Heart right ventricle (tissue), 16 donors: ENCODE measurements around the gene CIAO2B. TPM values are rescaled to one million over a fixed set of nuclear protein-coding genes. Genes with fewer than 3 reads are reported as not detected.

Source experiments
- ATAC-seq, 8 donors: fragments of 200-7000 bp; cut with Tn5 transposase; one replicate each; pipeline ENCODE4 v1.9.1; 2020; ENCODE audit warnings: mild to moderate bottlenecking in 8 of 8, moderate library complexity in 8 of 8, moderate number of reproducible peaks in 1 of 8
- DNase-seq, 2 donors: peaks; one replicate each; pipeline ENCODE4 v3.0.0-alpha.2; 2020
- H3K27ac ChIP-seq, 10 donors: fragments of 200-600 bp; sonication (generic) in 2 of 10; one replicate each; pipeline versions ENCODE4 v1.5.0 to v1.8.0; 2020 to 2022; ENCODE audit warnings: mild to moderate bottlenecking in 3 of 10
- H3K27me3 ChIP-seq, 7 donors: fragments of 200-600 bp; one replicate each; pipeline ENCODE4 v1.8.0; 2021 to 2022; ENCODE audit warnings: mild to moderate bottlenecking in 2 of 7
- H3K36me3 ChIP-seq, 9 donors: fragments of 200-600 bp; sonication (generic) in 1 of 9; one replicate each; pipeline versions ENCODE4 v1.5.0 to v1.8.0; 2020 to 2022; ENCODE audit warnings: mild to moderate bottlenecking in 2 of 9
- H3K4me1 ChIP-seq, 9 donors: fragments of 200-600 bp; sonication (generic) in 1 of 9; one replicate each; pipeline versions ENCODE4 v1.5.0 to v1.8.0; 2020 to 2022; ENCODE audit warnings: mild to moderate bottlenecking in 4 of 9
- H3K4me3 ChIP-seq, 10 donors: fragments of 200-600 bp; sonication (generic) in 2 of 10; one replicate each; pipeline versions ENCODE4 v1.5.0 to v1.8.0; 2020 to 2022; ENCODE audit warnings: mild to moderate bottlenecking in 7 of 10, moderate library complexity in 2 of 10
- H3K9me3 ChIP-seq, 11 donors: fragments of 200-600 bp in 10 of 11; sonication (generic) in 2 of 11; one replicate each; pipeline versions ENCODE4 v1.5.0 to v1.8.0; 2013 to 2022; ENCODE audit warnings: mild to moderate bottlenecking in 2 of 11, control low read depth in 1 of 11, moderate library complexity in 1 of 11
- WGBS, 2 donors: extraction: QIAGEN DNeasy Blood & Tissue Kit; methylation state at CpG; one replicate each; pipeline ENCODE4 v1.1.7; 2013; ENCODE audit warnings: inconsistent platforms in 1 of 2; 5-methylcytosine and 5-hydroxymethylcytosine counted together
- intact Hi-C, 10 donors: fragments of 100-400 bp; cut with DNase I; formaldehyde crosslinking; loops; one replicate each; pipeline versions ENCODE4 v1.11.1 to v1.14.2; 2022
- polyA plus RNA-seq, 2 donors: library from polyadenylated mRNA; stranded (reverse); fragments of 200-250 nt; gene quantifications; one replicate each; pipeline ENCODE4 v1.2.3, GENCODE V29; 2013
- total RNA-seq, 10 donors: library from RNA; stranded (reverse); fragmentation: NEBNext Ultra II Directional in 3 of 10; extraction: Animal tissue kit (Norgen Biotek cat#: 25700) in 3 of 10; gene quantifications; one replicate each; pipeline versions ENCODE4 v1.2.1 to v1.2.4, GENCODE V29; 2021 to 2023
- TF ChIP-seq, protein P1 (sequence below), 9 donors: fragments of 200-600 bp; sonication (generic) in 2 of 9; IDR thresholded peaks; one replicate each; pipeline versions ENCODE4 v1.5.0 to v1.8.0; 2021 to 2022; ENCODE audit warnings: antibody characterized with exemption in 9 of 9, mild to moderate bottlenecking in 5 of 9, moderate library complexity in 1 of 9
- donor health status: Arrhythmogenic right ventricular cardiomyopathy.
- donor health status: ischemic (EF 13 %, LVEDD 7.1; RV severe dilation, severe dysfunction).
- donor health status: healthy with polysubstance abuse.
- donor health status: DM: no; HTN: yes; CAD: no.
- donor health status: DM: no; HTN: no; CAD: no.
- donor health status: ischemic (EF 25% LVEDD 6.9; RV normal size, moderate dysfunction).
- donor health status: ischemic (EF 25% LVEDD 5.7; RV mildly dilated, moderate dysfunction).
- donor health status: healthy.
- donor health status: DM: yes; HTN: yes; CAD: no.
- donor health status: Ischemic cardiomyopathy.
- donor health status: ischemic (EF 35%, LVEDD 5.7; RV mildly dilated, moderate dysfunction).
- donor health status: nonischemic (EF 11% LVEDD 7.7; RV severe dilation, severe dysfunction).
- donor health status: DM: yes; HTN: yes; CAD: no.
- donor health status: PGD.
- donor health status: ischemic (EF 29% LVEDD 5.4; RV normal size, mild dysfunction).
- donor health status: nonischemic (EF 23%, LVEDD 6.1; RV moderate dilation, normal function).

Gene CIAO2B
- total and polyA plus RNA-seq, 12 donors = 103 to 743 (median 115) TPM

DNA sequence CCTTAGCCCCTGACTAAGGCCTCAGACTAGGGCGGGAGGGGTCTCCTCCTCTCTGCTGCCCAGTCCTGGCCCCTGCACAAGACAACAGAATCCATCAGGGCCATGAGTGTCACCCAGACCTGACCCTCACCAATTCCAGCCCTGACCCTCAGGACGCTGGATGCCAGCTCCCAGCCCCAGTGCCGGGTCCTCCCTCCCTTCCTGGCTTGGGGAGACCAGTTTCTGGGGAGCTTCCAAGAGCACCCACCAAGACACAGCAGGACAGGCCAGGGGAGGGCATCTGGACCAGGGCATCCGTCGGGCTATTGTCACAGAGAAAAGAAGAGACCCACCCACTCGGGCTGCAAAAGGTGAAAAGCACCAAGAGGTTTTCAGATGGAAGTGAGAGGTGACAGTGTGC lies 39.5 kb upstream of the CIAO2B start:
- 77 to 91% methylated on average over 6 of the region's 6 CpGs for WGBS, 2 donors

DNA sequence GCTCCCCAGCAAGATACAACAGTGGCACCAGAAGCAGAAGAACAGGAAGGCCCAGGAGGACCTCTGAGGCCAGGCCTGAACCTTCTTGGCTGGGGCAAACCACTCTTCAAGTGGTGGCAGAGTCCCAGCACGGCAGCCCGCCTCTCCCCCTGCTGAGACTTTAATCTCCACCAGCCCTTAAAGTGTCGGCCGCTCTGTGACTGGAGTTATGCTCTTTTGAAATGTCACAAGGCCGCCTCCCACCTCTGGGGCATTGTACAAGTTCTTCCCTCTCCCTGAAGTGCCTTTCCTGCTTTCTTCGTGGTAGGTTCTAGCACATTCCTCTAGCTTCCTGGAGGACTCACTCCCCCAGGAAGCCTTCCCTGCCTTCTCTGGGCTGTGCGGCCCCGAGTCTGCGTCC lies 38.8 kb upstream of the CIAO2B start:
- Histone ChIP-seq H3K4me3 (no peak overlapping the region), H3K27ac (no peak overlapping the region), H3K4me1 (peaks cover 0 to 6% (median 0%) of the 10 kb centered on the region in 9 donors), H3K27me3 (no peaks in the 10 kb centered on the region), H3K36me3 (no peaks in the 10 kb centered on the region), H3K9me3 (no peaks in the 10 kb centered on the region)
- 63 to 70% methylated on average over 9 of the region's 9 CpGs for WGBS, 2 donors
- TF ChIP-seq, protein P1, sequence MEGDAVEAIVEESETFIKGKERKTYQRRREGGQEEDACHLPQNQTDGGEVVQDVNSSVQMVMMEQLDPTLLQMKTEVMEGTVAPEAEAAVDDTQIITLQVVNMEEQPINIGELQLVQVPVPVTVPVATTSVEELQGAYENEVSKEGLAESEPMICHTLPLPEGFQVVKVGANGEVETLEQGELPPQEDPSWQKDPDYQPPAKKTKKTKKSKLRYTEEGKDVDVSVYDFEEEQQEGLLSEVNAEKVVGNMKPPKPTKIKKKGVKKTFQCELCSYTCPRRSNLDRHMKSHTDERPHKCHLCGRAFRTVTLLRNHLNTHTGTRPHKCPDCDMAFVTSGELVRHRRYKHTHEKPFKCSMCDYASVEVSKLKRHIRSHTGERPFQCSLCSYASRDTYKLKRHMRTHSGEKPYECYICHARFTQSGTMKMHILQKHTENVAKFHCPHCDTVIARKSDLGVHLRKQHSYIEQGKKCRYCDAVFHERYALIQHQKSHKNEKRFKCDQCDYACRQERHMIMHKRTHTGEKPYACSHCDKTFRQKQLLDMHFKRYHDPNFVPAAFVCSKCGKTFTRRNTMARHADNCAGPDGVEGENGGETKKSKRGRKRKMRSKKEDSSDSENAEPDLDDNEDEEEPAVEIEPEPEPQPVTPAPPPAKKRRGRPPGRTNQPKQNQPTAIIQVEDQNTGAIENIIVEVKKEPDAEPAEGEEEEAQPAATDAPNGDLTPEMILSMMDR (IDR thresholded peaks at IDR 0.05) = no peak
- DNase-seq (no peak), ATAC-seq (peak in 1 of 8 donors; percentile 11)
- intact Hi-C loops = loop anchor here in 5 of 10 donors (10.0 kb wide), 1 partner anchor 212 kb away; the partner anchor contains the start of gene MATCAP1 (in 5 of the 5)

More for the DNA sequence above, 39.5 kb upstream of the CIAO2B start:
- ATAC-seq (no peak), DNase-seq (no peak)
- H3K4me3 ChIP-seq = no peak overlapping the region
- no peak overlapping the region for H3K27ac ChIP-seq
- TF ChIP-seq, protein P1 (IDR thresholded peaks at IDR 0.05) = no peak
- no peaks in the 10 kb centered on the region for H3K36me3 ChIP-seq
- H3K27me3 ChIP-seq = no peaks in the 10 kb centered on the region
- peaks cover 0 to 6% (median 0%) of the 10 kb centered on the region in 9 donors for H3K4me1 ChIP-seq
- intact Hi-C loops = loop anchor here in 5 of 10 donors (10.0 kb wide), 1 partner anchor 211 kb away; the partner anchor contains the start of gene MATCAP1 (in 5 of the 5)
- H3K9me3 ChIP-seq = no peaks in the 10 kb centered on the region

DNA sequence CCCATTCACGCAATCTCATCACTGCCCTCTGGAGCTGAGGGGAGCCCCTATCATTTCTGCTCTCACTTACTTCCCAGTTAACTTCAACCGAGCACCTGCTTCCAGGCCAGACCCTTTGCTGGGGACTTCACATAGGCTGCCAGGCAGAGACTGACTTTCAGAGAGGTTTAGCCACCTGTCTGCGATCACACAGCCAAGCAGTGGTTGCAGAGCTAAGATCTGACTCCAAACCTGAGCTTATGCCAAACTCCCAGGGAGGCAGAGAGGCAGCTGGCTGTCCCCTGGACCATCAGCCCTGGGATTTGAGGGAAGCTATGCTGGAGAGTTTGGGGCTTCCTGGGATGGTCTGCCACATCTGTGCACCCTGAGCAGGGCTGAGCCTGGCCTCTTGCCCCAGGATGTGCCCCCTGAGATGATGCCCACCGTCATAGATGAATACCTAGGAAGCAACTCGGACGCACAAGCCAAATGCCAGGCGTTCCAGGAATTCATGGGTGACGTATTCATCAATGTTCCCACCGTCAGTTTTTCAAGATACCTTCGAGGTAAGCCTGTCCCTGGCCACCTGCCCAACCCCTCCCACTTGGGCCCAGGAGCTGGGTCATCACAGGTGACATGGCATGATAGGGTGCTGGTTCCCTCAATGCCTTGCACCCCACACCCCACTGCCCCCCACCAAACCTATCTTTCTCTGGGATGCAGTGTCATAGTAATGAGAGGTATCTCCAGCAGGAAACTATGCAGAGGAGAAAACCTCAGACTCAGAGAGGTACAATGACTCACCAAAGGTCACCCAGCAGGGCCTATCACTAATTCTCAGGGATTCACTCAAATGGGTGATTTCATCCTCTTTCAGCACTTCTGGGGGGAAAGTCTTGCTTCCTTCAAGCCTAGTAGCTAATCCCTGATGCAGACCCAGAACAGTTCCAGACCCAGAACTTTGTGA lies 36.8 kb upstream of the CIAO2B start:
- TF ChIP-seq, protein P1 (IDR thresholded peaks at IDR 0.05) = no peak
- Histone ChIP-seq H3K27me3 (no peaks in the 10 kb centered on the region), H3K9me3 (no peaks in the 10 kb centered on the region), H3K4me3 (no peak overlapping the region), H3K36me3 (no peaks in the 10 kb centered on the region), H3K4me1 (no peaks in the 10 kb centered on the region), H3K27ac (no peak overlapping the region)
- intact Hi-C loops = loop anchor here in 5 of 10 donors (10.0 kb wide), 1 partner anchor 214 kb away; the partner anchor contains the start of gene MATCAP1 (in 5 of the 5)
- 74 to 76% methylated on average over 10 of the region's 10 CpGs for WGBS, 2 donors
- DNase-seq (no peak), ATAC-seq (no peak)

DNA sequence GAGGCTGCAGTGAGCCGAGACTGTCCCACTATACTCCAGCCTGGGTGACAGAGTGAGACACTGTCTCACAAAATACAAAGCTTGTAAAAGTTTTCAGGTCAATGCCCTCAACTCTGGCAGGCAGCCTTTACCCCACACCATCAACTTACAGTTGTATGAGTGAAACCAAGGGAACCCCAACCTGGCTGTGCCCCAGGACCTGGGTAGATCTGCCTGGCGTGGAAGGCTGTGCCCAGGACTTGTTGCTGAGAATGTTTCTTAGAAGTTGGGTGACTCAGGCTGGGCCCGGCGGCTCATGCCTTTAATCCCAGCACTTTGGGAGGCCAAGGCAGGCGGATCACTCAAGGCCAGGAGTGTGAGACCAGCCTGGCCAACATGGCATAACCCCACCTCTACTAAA lies 34.6 kb upstream of the CIAO2B start:
- 90 to 93% methylated on average over 5 of the region's 5 CpGs for WGBS, 2 donors

More for the DNA sequence above, 34.6 kb upstream of the CIAO2B start:
- Histone ChIP-seq H3K4me3 (no peak overlapping the region), H3K4me1 (no peaks in the 10 kb centered on the region), H3K27ac (no peak overlapping the region), H3K27me3 (no peaks in the 10 kb centered on the region), H3K9me3 (no peaks in the 10 kb centered on the region), H3K36me3 (no peaks in the 10 kb centered on the region)
- intact Hi-C loops = no loop called here
- TF ChIP-seq, protein P1 (IDR thresholded peaks at IDR 0.05) = no peak
- no peak for ATAC-seq
- no peak for DNase-seq
